A673 (cell line): Measurements from ENCODE around the gene SEC11C. TPM values are rescaled to one million over a fixed set of nuclear protein-coding genes. Genes with fewer than 3 reads are reported as not detected.

Experiments
- BruUV-seq: library from RNA; stranded (reverse); fragments of 400-500 nt; replicated peaks from 2 replicates; lab custom pipeline; 2021; lab: Mats Ljungman, UMichigan
- CTCF ChIA-PET: fragments of 300-600 bp; sonication (Branson Sonifier 250); formaldehyde crosslinking; loops from one replicate; lab custom pipeline; 2022; ENCODE audit warnings: antibody characterized with exemption; lab: Charles Lee
- POLR2A ChIA-PET: fragments of 300-600 bp; sonication (Branson Sonifier 250); formaldehyde crosslinking; loops from one replicate; lab custom pipeline; 2022; ENCODE audit warnings: antibody characterized with exemption; ENCODE audit not compliant: low non-redundant PET; lab: Charles Lee
- DNase-seq: peaks from one replicate; pipeline ENCODE4 v3.0.0-alpha.2; 2015; ENCODE audit warnings: low spot score
- H3K27ac ChIP-seq: fragments of 200-600 bp; sonication (generic); 2 replicates; pipeline ENCODE4 v1.5.1; 2016; ENCODE audit warnings: mixed run types, low read depth, mild to moderate bottlenecking, mixed read lengths, antibody characterized with exemption, low read length; ENCODE audit not compliant: poor library complexity, severe bottlenecking
- H3K27me3 ChIP-seq: fragments of 200-600 bp; sonication (generic); replicated peaks from 2 replicates; pipeline ENCODE4 v1.6.1; 2017; ENCODE audit warnings: mixed run types, low read depth, mild to moderate bottlenecking, mixed read lengths, antibody characterized with exemption, low read length; ENCODE audit not compliant: insufficient read depth, poor library complexity
- H3K36me3 ChIP-seq: fragments of 200-600 bp; sonication (generic); 2 replicates; pipeline ENCODE4 v1.6.1; 2016; ENCODE audit warnings: mixed run types, mild to moderate bottlenecking, mixed read lengths, antibody characterized with exemption, low read length; ENCODE audit not compliant: insufficient read depth, poor library complexity, severe bottlenecking
- H3K4me1 ChIP-seq: fragments of 200-600 bp; sonication (generic); 2 replicates; pipeline ENCODE4 v1.6.1; 2017; ENCODE audit warnings: mixed run types, mild to moderate bottlenecking, mixed read lengths, antibody characterized with exemption, low read length; ENCODE audit not compliant: insufficient read depth, poor library complexity, severe bottlenecking
- H3K4me3 ChIP-seq: fragments of 200-600 bp; sonication (generic); 2 replicates; pipeline ENCODE4 v1.5.1; 2016; ENCODE audit warnings: low read depth, mixed run types, mild to moderate bottlenecking, mixed read lengths, low read length; ENCODE audit not compliant: poor library complexity, severe bottlenecking
- H3K9me3 ChIP-seq: fragments of 200-600 bp; sonication (generic); 2 replicates; pipeline ENCODE4 v1.6.1; 2016; ENCODE audit warnings: mixed run types, low read depth, mild to moderate bottlenecking, mixed read lengths, antibody characterized with exemption, low read length; ENCODE audit not compliant: poor library complexity, severe bottlenecking
- CTCF ChIP-seq: fragments of 300-800, 200-600 bp; sonication (generic); conservative IDR thresholded peaks from 2 replicates; pipeline ENCODE4 v1.5.1; 2017; ENCODE audit warnings: low read depth, mild to moderate bottlenecking, antibody characterized with exemption, low read length, moderate library complexity, mixed read lengths
- EZH2 ChIP-seq: fragments of 200-600 bp; sonication (generic); IDR thresholded peaks from 2 replicates; pipeline ENCODE4 v1.6.1; 2017; ENCODE audit warnings: borderline replicate concordance, low read depth, mild to moderate bottlenecking, mixed read lengths, antibody characterized with exemption, low read length; ENCODE audit not compliant: poor library complexity, severe bottlenecking
- intact Hi-C: fragments of 100-400 bp; cut with micrococcal nuclease; formaldehyde crosslinking; loops from one replicate; pipeline ENCODE4 v1.10.0; 2022; ENCODE audit not compliant: unreplicated experiment
- total RNA-seq: library from RNA; stranded (reverse); gene quantifications from 2 replicates; pipeline ENCODE4 v1.2.3, GENCODE V29; 2021

Gene SEC11C
- total RNA-seq, 1 experiment from 2014 or later: 355 TPM

- H3K36me3 ChIP-seq: no peaks in the 10 kb centered on the region
- no peak overlapping the region for H3K27ac ChIP-seq
- H3K9me3 ChIP-seq: no peaks in the 10 kb centered on the region
- no peak for TF ChIP-seq EZH2
- TF ChIP-seq CTCF: no peak
- H3K4me3 ChIP-seq: no peak overlapping the region
- no TSS peak for BruUV-seq
- H3K27me3 ChIP-seq: no peaks in the 10 kb centered on the region
- DNase-seq: no peak
- POLR2A ChIA-PET: no interaction called here
- no peaks in the 10 kb centered on the region for H3K4me1 ChIP-seq
- CTCF ChIA-PET: no interaction called here
- intact Hi-C loops: no loop called here
These were observed 45.1 kb upstream of the SEC11C start for GRCh38 chr18:59094569-59094968.

GRCh38 chr18:59096098-59096789 is 43.4 kb upstream of the SEC11C start:
- DNase-seq: no peak
- Histone ChIP-seq H3K36me3 (no peaks in the 10 kb centered on the region), H3K27ac (no peak overlapping the region), H3K9me3 (no peaks in the 10 kb centered on the region), H3K4me1 (peaks cover 16% of the 10 kb centered on the region), H3K4me3 (no peak overlapping the region), H3K27me3 (no peaks in the 10 kb centered on the region)
- TF ChIP-seq CTCF: no peak
- no peak for TF ChIP-seq EZH2
- POLR2A ChIA-PET: no interaction called here
- no TSS peak for BruUV-seq
- intact Hi-C loops: no loop called here
- CTCF ChIA-PET: no interaction called here

GRCh38 chr18:59101830-59102414 is 37.8 kb upstream of the SEC11C start:
- TF ChIP-seq EZH2 (no peak), CTCF (no peak)
- Histone ChIP-seq H3K27ac (peak overlapping the region; percentile 98), H3K9me3 (peaks cover 16% of the 10 kb centered on the region), H3K4me1 (peaks cover 31% of the 10 kb centered on the region), H3K36me3 (no peaks in the 10 kb centered on the region), H3K27me3 (no peaks in the 10 kb centered on the region), H3K4me3 (no peak overlapping the region)
- CTCF ChIA-PET: interaction anchor here (0.7 kb wide), 2 partner anchors 127 to 338 kb away, joined by 3 read pairs; no protein-coding TSS in a partner anchor
- peak; percentile 95 for DNase-seq
- intact Hi-C loops: loop anchor here (1.0 to 5.0 kb wide), 3 partner anchors 105 to 143 kb away; partner anchors contain the start of gene GRP
- POLR2A ChIA-PET: interaction anchor here (0.5 to 0.8 kb wide), 5 partner anchors 53 to 1246 kb away, joined by 3 to 9 read pairs (median 5); no protein-coding TSS in a partner anchor
- BruUV-seq: no TSS peak
